Measurements from ENCODE around the gene ENAH.
"Not testable (repeated sequence)": the region's sequence is repeated elsewhere in the genome, so short reads cannot be mapped to it uniquely, and the experiment has no call there.

The ENAH gene

GRCh38 chr1:225652729-225653462 lies at the start of gene ENAH:
TSS of gene ENAH (minus strand) at chr1:225653123. CDS start at chr1:225652690, 433 bp downstream.
- DNase-seq (ENCODE audit: low read depth): peak; percentile 85

GRCh38 chr1:225700889-225701465 lies 48.1 kb upstream of the ENAH start:
- peak; percentile 34 for DNase-seq (ENCODE audit: low read depth)

- peak; percentile 98 for DNase-seq (ENCODE audit: low read depth)
These were observed 47.4 kb upstream of the ENAH start for GRCh38 chr1:225700164-225700821.

- DNase-seq (ENCODE audit: low read depth): peak; percentile 21
These were observed 46.4 kb upstream of the ENAH start for GRCh38 chr1:225699336-225699735.

GRCh38 chr1:225698194-225698593 lies 45.3 kb upstream of the ENAH start:
- not testable (repeated sequence) for DNase-seq (ENCODE audit: low read depth)

GRCh38 chr1:225697428-225697827 lies 44.5 kb upstream of the ENAH start:
- no peak for DNase-seq (ENCODE audit: low read depth)

- DNase-seq (ENCODE audit: low read depth): no peak
These were observed 42.8 kb upstream of the ENAH start for GRCh38 chr1:225695578-225696337.

- DNase-seq (ENCODE audit: low read depth): peak; percentile 74
These were observed 41.3 kb upstream of the ENAH start for GRCh38 chr1:225694151-225694603.

GRCh38 chr1:225693697-225694096 lies 40.8 kb upstream of the ENAH start:
- DNase-seq (ENCODE audit: low read depth): not testable (repeated sequence)

GRCh38 chr1:225693085-225693696 lies 40.3 kb upstream of the ENAH start:
- no peak for DNase-seq (ENCODE audit: low read depth)

GRCh38 chr1:225692517-225692879 lies 39.6 kb upstream of the ENAH start:
- DNase-seq (ENCODE audit: low read depth): no peak

GRCh38 chr1:225691861-225692516 lies 39.1 kb upstream of the ENAH start:
- peak; percentile 73 for DNase-seq (ENCODE audit: low read depth)

GRCh38 chr1:225691377-225691776 lies 38.5 kb upstream of the ENAH start:
- DNase-seq (ENCODE audit: low read depth): no peak

- DNase-seq (ENCODE audit: low read depth): peak; percentile 60
These were observed 37.0 kb upstream of the ENAH start for GRCh38 chr1:225689882-225690459.

- DNase-seq (ENCODE audit: low read depth): no peak
These were observed 35.4 kb upstream of the ENAH start for GRCh38 chr1:225688345-225688744.

- DNase-seq (ENCODE audit: low read depth): no peak
These were observed 32.7 kb upstream of the ENAH start for GRCh38 chr1:225685476-225686176.

- no peak for DNase-seq (ENCODE audit: low read depth)
These were observed 31.8 kb upstream of the ENAH start for GRCh38 chr1:225684741-225685140.

GRCh38 chr1:225681231-225681630 lies 28.3 kb upstream of the ENAH start:
- DNase-seq (ENCODE audit: low read depth): no peak

GRCh38 chr1:225678545-225678944 lies 25.6 kb upstream of the ENAH start:
- DNase-seq (ENCODE audit: low read depth): no peak

- no peak for DNase-seq (ENCODE audit: low read depth)
These were observed 24.6 kb upstream of the ENAH start for GRCh38 chr1:225677350-225678124.
